Glutamatergic neuron (in vitro differentiated cells): Measurements from ENCODE around the gene CACNA1G. TPM values are rescaled to one million over a fixed set of nuclear protein-coding genes. Genes with fewer than 3 reads are reported as not detected.

Experiments used
- DNase-seq: peaks from one replicate; pipeline ENCODE4 v3.0.0; 2022
- H3K27ac Mint-ChIP-seq: one replicate; pipeline ENCODE4 v1.8.0; 2020; ENCODE audit warnings: mild to moderate bottlenecking, mixed read lengths, inconsistent platforms; ENCODE audit not compliant: unreplicated experiment
- H3K27me3 Mint-ChIP-seq: one replicate; pipeline ENCODE4 v1.8.0; 2020; ENCODE audit warnings: mild to moderate bottlenecking, moderate library complexity, mixed read lengths, inconsistent platforms; ENCODE audit not compliant: unreplicated experiment
- H3K36me3 Mint-ChIP-seq: one replicate; pipeline ENCODE4 v1.8.0; 2020; ENCODE audit warnings: mild to moderate bottlenecking, mixed read lengths, inconsistent platforms; ENCODE audit not compliant: unreplicated experiment
- H3K4me1 Mint-ChIP-seq: one replicate; pipeline ENCODE4 v1.8.0; 2020; ENCODE audit warnings: mild to moderate bottlenecking, low read depth, mixed read lengths, inconsistent platforms; ENCODE audit not compliant: unreplicated experiment
- H3K4me3 Mint-ChIP-seq: one replicate; pipeline ENCODE4 v1.8.0; 2020; ENCODE audit warnings: mild to moderate bottlenecking, mixed read lengths, inconsistent platforms; ENCODE audit not compliant: unreplicated experiment
- H3K9me3 Mint-ChIP-seq: one replicate; pipeline ENCODE4 v1.8.0; 2020; ENCODE audit warnings: mild to moderate bottlenecking, moderate library complexity, mixed read lengths, inconsistent platforms; ENCODE audit not compliant: unreplicated experiment
- CTCF ChIP-seq: fragments of 200-600 bp; sonication (generic); IDR thresholded peaks from one replicate; pipeline ENCODE4 v1.5.0; 2021; ENCODE audit not compliant: partially characterized antibody, unreplicated experiment
- total RNA-seq: library from RNA; stranded (reverse); fragmentation: NEBNext Ultra II Directional; extraction: Animal tissue kit (Norgen Biotek cat#: 25700); gene quantifications from one replicate; pipeline ENCODE4 v1.2.1, GENCODE V29; 2021; ENCODE audit not compliant: unreplicated experiment

Gene CACNA1G
- total RNA-seq, 1 donor from 2014 or later, result 2.2 TPM

GRCh38 chr17:50585891-50586290, 25.4 kb downstream of the CACNA1G start:
- Mint-ChIP-seq H3K9me3 (peaks cover 10% of the 10 kb centered on the region), H3K27me3 (peaks cover 19% of the 10 kb centered on the region), H3K36me3 (no peaks in the 10 kb centered on the region), H3K4me3 (no peak overlapping the region), H3K27ac (no peak overlapping the region), H3K4me1 (peaks cover 14% of the 10 kb centered on the region)
- no peak for DNase-seq
- TF ChIP-seq CTCF, result no peak

GRCh38 chr17:50586421-50587247, 26.1 kb downstream of the CACNA1G start:
- TF ChIP-seq CTCF, result no peak
- Mint-ChIP-seq H3K4me1 (peaks cover 13% of the 10 kb centered on the region), H3K9me3 (peaks cover 12% of the 10 kb centered on the region), H3K4me3 (no peak overlapping the region), H3K27ac (peak overlapping the region; percentile 30), H3K27me3 (peaks cover 18% of the 10 kb centered on the region), H3K36me3 (no peaks in the 10 kb centered on the region)
- DNase-seq, result no peak

GRCh38 chr17:50587571-50587970, 27.1 kb downstream of the CACNA1G start:
- TF ChIP-seq CTCF, result no peak
- Mint-ChIP-seq H3K36me3 (no peaks in the 10 kb centered on the region), H3K27ac (no peak overlapping the region), H3K27me3 (peaks cover 18% of the 10 kb centered on the region), H3K9me3 (peaks cover 7% of the 10 kb centered on the region), H3K4me3 (no peak overlapping the region), H3K4me1 (peaks cover 18% of the 10 kb centered on the region)
- no peak for DNase-seq

GRCh38 chr17:50588391-50589049, 28.0 kb downstream of the CACNA1G start:
- no peak overlapping the region for H3K27ac Mint-ChIP-seq
- H3K9me3 Mint-ChIP-seq, result peaks cover 7% of the 10 kb centered on the region
- H3K36me3 Mint-ChIP-seq, result no peaks in the 10 kb centered on the region
- TF ChIP-seq CTCF, result no peak
- H3K4me3 Mint-ChIP-seq, result no peak overlapping the region
- peaks cover 24% of the 10 kb centered on the region for H3K4me1 Mint-ChIP-seq
- DNase-seq, result no peak
- peaks cover 20% of the 10 kb centered on the region for H3K27me3 Mint-ChIP-seq

- Mint-ChIP-seq H3K27ac (no peak overlapping the region), H3K4me1 (peaks cover 25% of the 10 kb centered on the region), H3K36me3 (no peaks in the 10 kb centered on the region), H3K9me3 (peaks cover 7% of the 10 kb centered on the region), H3K4me3 (no peak overlapping the region), H3K27me3 (peaks cover 16% of the 10 kb centered on the region)
- no peak for TF ChIP-seq CTCF
- DNase-seq, result no peak
Measured at GRCh38 chr17:50589095-50589705, 28.7 kb downstream of the CACNA1G start.
